Retinal pigment epithelial cell (primary cell): ENCODE results near the gene UTP20.

Experiments
- DNase-seq: peaks from one replicate; pipeline ENCODE4 v3.0.0-alpha.2; 2010; ENCODE audit warnings: low read depth
- H3K4me3 ChIP-seq: 2 replicates; pipeline ENCODE4 v1.5.1; 2011; ENCODE audit warnings: mild to moderate bottlenecking, low read length, control low read depth, moderate library complexity
- CTCF ChIP-seq: conservative IDR thresholded peaks from 2 replicates; pipeline ENCODE4 v1.5.1; 2011; ENCODE audit warnings: low read depth, low read length, control low read depth, inconsistent platforms

UTP20 gene

GRCh38 chr12:101243616-101244015 is 36.3 kb upstream of the UTP20 start:
- DNase-seq = no peak
- no peak for TF ChIP-seq CTCF
- no peak overlapping the region for H3K4me3 ChIP-seq

DNA sequence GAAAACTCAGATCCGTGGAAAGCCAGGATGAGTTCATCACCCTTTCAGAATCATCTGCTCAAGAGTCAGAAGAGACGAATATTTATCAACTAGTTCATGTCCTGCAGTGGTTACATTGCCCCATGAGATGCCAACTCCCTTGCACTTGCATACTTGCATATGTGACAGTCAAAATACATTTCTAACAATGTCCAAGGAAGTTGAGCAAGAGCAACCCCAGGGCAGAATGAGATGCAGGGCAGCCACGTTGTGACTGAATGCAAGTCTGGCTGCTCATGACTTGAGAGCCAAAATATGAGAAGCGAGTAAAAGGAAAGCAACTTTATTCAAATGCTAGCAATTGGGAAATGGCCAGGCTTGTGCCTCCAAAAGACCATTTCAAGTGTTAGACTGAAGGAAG is 23.6 kb upstream of the UTP20 start:
- H3K4me3 ChIP-seq = no peak overlapping the region
- DNase-seq = no peak
- no peak for TF ChIP-seq CTCF

GRCh38 chr12:101257357-101257756 is 22.5 kb upstream of the UTP20 start:
- DNase-seq = no peak
- no peak for TF ChIP-seq CTCF
- no peak overlapping the region for H3K4me3 ChIP-seq

DNA sequence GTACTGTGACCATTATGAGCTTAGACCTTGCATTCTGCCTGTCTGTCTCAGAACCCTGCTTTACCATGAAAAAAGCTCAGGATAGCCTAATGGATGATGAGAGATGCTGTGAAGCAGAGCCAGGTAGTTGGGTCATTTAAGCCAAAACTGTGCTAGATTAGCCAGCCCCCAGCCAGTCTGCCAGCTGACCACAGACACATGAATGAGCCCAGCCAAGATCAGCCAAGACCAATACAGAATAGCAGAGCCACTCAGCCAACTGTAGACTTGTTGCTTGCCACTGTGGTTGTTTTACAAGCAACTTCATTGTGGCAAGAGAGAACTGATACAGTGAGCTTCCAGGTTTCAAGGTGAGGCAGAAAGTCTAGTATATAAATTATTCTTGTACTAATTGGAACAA is 12.8 kb upstream of the UTP20 start:
- TF ChIP-seq CTCF = no peak
- H3K4me3 ChIP-seq = no peak overlapping the region

DNA sequence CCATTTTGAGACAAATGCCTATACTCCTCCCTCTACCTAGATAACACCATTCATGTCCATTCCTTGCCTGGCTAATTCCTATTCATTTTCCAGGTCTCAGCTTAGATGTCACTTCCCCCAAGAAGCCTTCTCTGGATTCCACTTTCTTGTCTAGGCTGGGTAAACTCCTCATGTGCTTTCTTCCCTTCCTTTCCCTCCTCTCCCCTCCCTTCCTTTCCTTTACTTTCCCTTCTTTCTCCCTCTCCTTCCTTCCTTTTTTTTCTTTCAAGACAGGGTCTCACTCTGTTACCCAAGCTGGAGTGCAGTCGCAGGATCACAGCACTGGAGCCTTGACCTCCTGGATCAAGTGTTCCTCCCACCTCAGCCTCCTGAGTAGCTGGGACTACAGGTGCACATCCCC is 3.5 kb upstream of the UTP20 start:
- no peak for DNase-seq
- no peak overlapping the region for H3K4me3 ChIP-seq
- TF ChIP-seq CTCF = no peak

More for the DNA sequence above, 12.8 kb upstream of the UTP20 start:
- no peak for DNase-seq

- no peak for TF ChIP-seq CTCF
- DNase-seq = no peak
- H3K4me3 ChIP-seq = no peak overlapping the region
Observed at GRCh38 chr12:101277443-101277842, 2.5 kb upstream of the UTP20 start.

GRCh38 chr12:101287357-101287756 is 7.5 kb downstream of the UTP20 start:
- TF ChIP-seq CTCF = no peak
- no peak overlapping the region for H3K4me3 ChIP-seq
- no peak for DNase-seq
